K562 (cell line): ENCODE data around the gene NOD1. TPM values are rescaled to one million over a fixed set of nuclear protein-coding genes. Genes with fewer than 3 reads are reported as not detected.
A peak's percentile ranks its signal among the peaks of the same experiment; 100 is the strongest.

Experiments
- CC2D1A ChIP-seq: fragments of 450-650 bp; IDR thresholded peaks from 2 replicates; pipeline ENCODE4 v1.6.1; 2017; ENCODE audit warnings: mild to moderate bottlenecking
- DACH1 ChIP-seq: fragments of 450-650 bp; IDR thresholded peaks from 2 replicates; pipeline ENCODE4 v1.6.1; 2018; ENCODE audit not compliant: partially characterized antibody
- E2F1 ChIP-seq: sonication (generic); formaldehyde crosslinking; IDR thresholded peaks from 2 replicates; pipeline ENCODE4 v1.8.1; 2023; ENCODE audit warnings: mild to moderate bottlenecking, missing genetic modification reagents, moderate library complexity
- EHMT2 ChIP-seq: fragments of 450-650 bp; IDR thresholded peaks from 2 replicates; pipeline ENCODE4 v1.6.1; 2018; ENCODE audit warnings: antibody characterized with exemption
- ERF ChIP-seq: fragments of 450-650 bp; formaldehyde crosslinking; IDR thresholded peaks from 2 replicates; pipeline ENCODE4 v1.4.0; 2020; ENCODE audit warnings: mild to moderate bottlenecking, mixed read lengths
- GTF2A2 ChIP-seq: IDR thresholded peaks from 2 replicates; pipeline ENCODE4 v1.6.1; 2016; ENCODE audit warnings: mild to moderate bottlenecking, missing genetic modification characterization, missing compliant biosample characterization
- JUND ChIP-seq, 2 experiments: IDR thresholded peaks; 2 replicates in 1 of 2; 3 replicates in 1 of 2; pipeline ENCODE4 v1.6.1; 2011; ENCODE audit warnings: borderline replicate concordance in 2 of 2, low read depth in 2 of 2, low read length in 2 of 2, improper control_type of control experiment in 1 of 2, missing biosample characterization in 1 of 2, missing genetic modification characterization in 1 of 2, missing genetic modification reagents in 1 of 2
- MAFF ChIP-seq: IDR thresholded peaks from 2 replicates; pipeline ENCODE4 v1.6.1; 2012; ENCODE audit warnings: low read length, improper control_type of control experiment
- MAFK ChIP-seq: IDR thresholded peaks from 2 replicates; pipeline ENCODE4 v1.6.1; 2011; ENCODE audit warnings: low read length, improper control_type of control experiment
- NUFIP1 ChIP-seq: fragments of 450-650 bp; IDR thresholded peaks from 2 replicates; pipeline ENCODE4 v1.6.1; 2018; ENCODE audit not compliant: partially characterized antibody
- PKNOX1 ChIP-seq: fragments of 450-650 bp; IDR thresholded peaks from 2 replicates; pipeline ENCODE4 v1.6.1; 2016
- POLR2AphosphoS5 ChIP-seq: IDR thresholded peaks from 2 replicates; pipeline ENCODE4 v1.6.1; 2011; ENCODE audit warnings: mild to moderate bottlenecking, low read depth, low read length, moderate library complexity; ENCODE audit not compliant: control insufficient read depth, insufficient read depth
- PPARD ChIP-seq: fragments of 250-450 bp; sonication (Bioruptor Pico); IDR thresholded peaks from 2 replicates; pipeline ENCODE4 v1.8.0; 2022; ENCODE audit warnings: inconsistent platforms, mild to moderate bottlenecking, moderate library complexity
- RB1 ChIP-seq: fragments of 450-650 bp; IDR thresholded peaks from 2 replicates; pipeline ENCODE4 v1.6.1; 2017; ENCODE audit warnings: low read depth, mild to moderate bottlenecking
- SMAD2 ChIP-seq: fragments of 150-350 bp; IDR thresholded peaks from 2 replicates; pipeline ENCODE4 v1.6.1; 2014; ENCODE audit warnings: low read depth, mild to moderate bottlenecking, low read length
- SRSF1 ChIP-seq: fragments of 200-400 bp; formaldehyde crosslinking; IDR thresholded peaks from 2 replicates; pipeline ENCODE4 v1.6.1; 2017; ENCODE audit warnings: mild to moderate bottlenecking, low read depth, low read length, moderate library complexity
- SRSF3 ChIP-seq: fragments of 200-400 bp; formaldehyde crosslinking; IDR thresholded peaks from 2 replicates; pipeline ENCODE4 v1.6.1; 2016; ENCODE audit warnings: mild to moderate bottlenecking, low read length, moderate library complexity; ENCODE audit not compliant: insufficient read depth
- YBX1 ChIP-seq: fragments of 450-650 bp; IDR thresholded peaks from 2 replicates; pipeline ENCODE4 v1.7.1; 2016; ENCODE audit warnings: mild to moderate bottlenecking
- ZKSCAN1 ChIP-seq: fragments of 150-350 bp; IDR thresholded peaks from 2 replicates; pipeline ENCODE4 v1.6.1; 2016; ENCODE audit warnings: low read depth, low read length
- ZKSCAN8 ChIP-seq: fragments of 200-800 bp; sonication (Bioruptor generic); IDR thresholded peaks from 2 replicates; pipeline ENCODE4 v1.6.1; 2016; ENCODE audit warnings: missing genetic modification characterization, missing compliant biosample characterization
- ZNF263 ChIP-seq: sonication (generic); formaldehyde crosslinking; IDR thresholded peaks from 2 replicates; pipeline ENCODE4 v1.8.0; 2022; ENCODE audit warnings: mild to moderate bottlenecking, missing genetic modification reagents, borderline replicate concordance
- ZNF316 ChIP-seq: fragments of 450-650 bp; IDR thresholded peaks from 2 replicates; pipeline ENCODE4 v1.6.1; 2016
- polyA plus RNA-seq, 8 experiments: library from polyadenylated mRNA; depleted of rRNA in 4 of 8; stranded (reverse) in 5 of 8; unstranded in 3 of 8; fragments of >200 nt; fragmentation: Nextera tagmentation in 2 of 8; fragmentation: Illumina TruSeq in 1 of 8; extraction: Ambion mirVana in 2 of 8; extraction: Trizol in 1 of 8; gene quantifications; 2 replicates each; pipeline versions ENCODE4 v1.2.1 to v1.2.3, GENCODE V29; 2011 to 2014; ENCODE audit warnings: inconsistent platforms in 1 of 8, missing spikeins in 1 of 8
- total RNA-seq, 7 experiments: library from RNA; depleted of rRNA in 6 of 7; stranded (reverse); fragments of >200 nt in 6 of 7; fragmentation: Illumina TruSeq in 2 of 7; extraction: Trizol in 2 of 7; gene quantifications; 2 replicates each; pipeline versions ENCODE4 v1.2.1 to v1.2.3, GENCODE V29; 2011 to 2021; ENCODE audit warnings: low replicate concordance in 1 of 7
- TF ChIP-seq, protein P1 (sequence below): IDR thresholded peaks from 3 replicates; pipeline ENCODE4 v1.6.1; 2011; ENCODE audit warnings: borderline replicate concordance, mild to moderate bottlenecking, moderate library complexity; ENCODE audit not compliant: insufficient read length; ENCODE audit errors: extremely low read depth
- TF ChIP-seq, protein P2 (sequence below): fragments of 450-650 bp; IDR thresholded peaks from 2 replicates; pipeline ENCODE4 v1.6.1; 2014; ENCODE audit warnings: low read depth, mild to moderate bottlenecking, moderate library complexity, borderline replicate concordance

Gene NOD1
- total and polyA plus RNA-seq, 9 of the 15 experiments (the other 6 are each of a cell fraction or from before 2014, with no cell fraction given): 0.34 to 7.1 (median 4.7) TPM

- TF ChIP-seq, protein P1, sequence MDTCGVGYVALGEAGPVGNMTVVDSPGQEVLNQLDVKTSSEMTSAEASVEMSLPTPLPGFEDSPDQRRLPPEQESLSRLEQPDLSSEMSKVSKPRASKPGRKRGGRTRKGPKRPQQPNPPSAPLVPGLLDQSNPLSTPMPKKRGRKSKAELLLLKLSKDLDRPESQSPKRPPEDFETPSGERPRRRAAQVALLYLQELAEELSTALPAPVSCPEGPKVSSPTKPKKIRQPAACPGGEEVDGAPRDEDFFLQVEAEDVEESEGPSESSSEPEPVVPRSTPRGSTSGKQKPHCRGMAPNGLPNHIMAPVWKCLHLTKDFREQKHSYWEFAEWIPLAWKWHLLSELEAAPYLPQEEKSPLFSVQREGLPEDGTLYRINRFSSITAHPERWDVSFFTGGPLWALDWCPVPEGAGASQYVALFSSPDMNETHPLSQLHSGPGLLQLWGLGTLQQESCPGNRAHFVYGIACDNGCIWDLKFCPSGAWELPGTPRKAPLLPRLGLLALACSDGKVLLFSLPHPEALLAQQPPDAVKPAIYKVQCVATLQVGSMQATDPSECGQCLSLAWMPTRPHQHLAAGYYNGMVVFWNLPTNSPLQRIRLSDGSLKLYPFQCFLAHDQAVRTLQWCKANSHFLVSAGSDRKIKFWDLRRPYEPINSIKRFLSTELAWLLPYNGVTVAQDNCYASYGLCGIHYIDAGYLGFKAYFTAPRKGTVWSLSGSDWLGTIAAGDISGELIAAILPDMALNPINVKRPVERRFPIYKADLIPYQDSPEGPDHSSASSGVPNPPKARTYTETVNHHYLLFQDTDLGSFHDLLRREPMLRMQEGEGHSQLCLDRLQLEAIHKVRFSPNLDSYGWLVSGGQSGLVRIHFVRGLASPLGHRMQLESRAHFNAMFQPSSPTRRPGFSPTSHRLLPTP: no peak
- TF ChIP-seq POLR2AphosphoS5 (no peak), EHMT2 (peak; percentile 38; the same call in 1 of the 2 replicates), E2F1 (CRISPR knock-in tag) (no peak), MAFF (peak; percentile 92), SRSF3 (no peak), GTF2A2 (tag) (no peak), NUFIP1 (no peak), RB1 (no peak), SMAD2 (no peak), SRSF1 (no peak), CC2D1A (no peak), MAFK (peak; percentile 89), DACH1 (no peak), PKNOX1 (peak; percentile 57), ZKSCAN1 (no peak), ERF (CRISPR knock-in tag) (no peak), PPARD (CRISPR knock-in tag) (no peak), ZKSCAN8 (CRISPR knock-in tag) (no peak), JUND (IDR thresholded peaks at IDR 0.05; ENCODE audit: borderline replicate concordance, low read depth, low read length) (no peak), JUND (tag; IDR thresholded peaks at IDR 0.05; ENCODE audit: borderline replicate concordance, low read depth, low read length) (peak; percentile 29; the same call in 1 of the 3 replicates), ZNF263 (CRISPR knock-in tag) (peak; percentile 51; the same call in 1 of the 2 replicates), YBX1 (no peak), ZNF316 (peak; percentile 97)
- TF ChIP-seq, protein P2, sequence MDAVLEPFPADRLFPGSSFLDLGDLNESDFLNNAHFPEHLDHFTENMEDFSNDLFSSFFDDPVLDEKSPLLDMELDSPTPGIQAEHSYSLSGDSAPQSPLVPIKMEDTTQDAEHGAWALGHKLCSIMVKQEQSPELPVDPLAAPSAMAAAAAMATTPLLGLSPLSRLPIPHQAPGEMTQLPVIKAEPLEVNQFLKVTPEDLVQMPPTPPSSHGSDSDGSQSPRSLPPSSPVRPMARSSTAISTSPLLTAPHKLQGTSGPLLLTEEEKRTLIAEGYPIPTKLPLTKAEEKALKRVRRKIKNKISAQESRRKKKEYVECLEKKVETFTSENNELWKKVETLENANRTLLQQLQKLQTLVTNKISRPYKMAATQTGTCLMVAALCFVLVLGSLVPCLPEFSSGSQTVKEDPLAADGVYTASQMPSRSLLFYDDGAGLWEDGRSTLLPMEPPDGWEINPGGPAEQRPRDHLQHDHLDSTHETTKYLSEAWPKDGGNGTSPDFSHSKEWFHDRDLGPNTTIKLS: no peak
Measured at GRCh38 chr7:30403477-30403876, 75.1 kb downstream of the NOD1 start (continued).
